ENCODE data around the gene S1PR4.

GRCh38 chr19:3213159-3213558 is 34.6 kb downstream of the S1PR4 start:
- TF ChIP-seq, protein P1, sequence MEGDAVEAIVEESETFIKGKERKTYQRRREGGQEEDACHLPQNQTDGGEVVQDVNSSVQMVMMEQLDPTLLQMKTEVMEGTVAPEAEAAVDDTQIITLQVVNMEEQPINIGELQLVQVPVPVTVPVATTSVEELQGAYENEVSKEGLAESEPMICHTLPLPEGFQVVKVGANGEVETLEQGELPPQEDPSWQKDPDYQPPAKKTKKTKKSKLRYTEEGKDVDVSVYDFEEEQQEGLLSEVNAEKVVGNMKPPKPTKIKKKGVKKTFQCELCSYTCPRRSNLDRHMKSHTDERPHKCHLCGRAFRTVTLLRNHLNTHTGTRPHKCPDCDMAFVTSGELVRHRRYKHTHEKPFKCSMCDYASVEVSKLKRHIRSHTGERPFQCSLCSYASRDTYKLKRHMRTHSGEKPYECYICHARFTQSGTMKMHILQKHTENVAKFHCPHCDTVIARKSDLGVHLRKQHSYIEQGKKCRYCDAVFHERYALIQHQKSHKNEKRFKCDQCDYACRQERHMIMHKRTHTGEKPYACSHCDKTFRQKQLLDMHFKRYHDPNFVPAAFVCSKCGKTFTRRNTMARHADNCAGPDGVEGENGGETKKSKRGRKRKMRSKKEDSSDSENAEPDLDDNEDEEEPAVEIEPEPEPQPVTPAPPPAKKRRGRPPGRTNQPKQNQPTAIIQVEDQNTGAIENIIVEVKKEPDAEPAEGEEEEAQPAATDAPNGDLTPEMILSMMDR (IDR thresholded peaks at IDR 0.05; ENCODE audit: low read length): no peak
- no peak for TF ChIP-seq EZH2 (optimal IDR thresholded peaks at IDR 0.05; ENCODE audit: low read depth, low read length)
- TF ChIP-seq EZH2phosphoT487 (IDR thresholded peaks at IDR 0.05; ENCODE audit: low read length): no peak
